CD8-positive, alpha-beta memory T cell (primary cell): ENCODE measurements around the gene ZNF575. TPM values are rescaled to one million over a fixed set of nuclear protein-coding genes. Genes with fewer than 3 reads are reported as not detected.

Experiments used
- CTCF ChIA-PET: fragments of 350-600 bp; sonication (Branson Sonifier 250); formaldehyde crosslinking; loops from one replicate; lab custom pipeline; 2021; ENCODE audit warnings: antibody characterized with exemption; lab: Charles Lee
- POLR2A ChIA-PET: fragments of 350-600 bp; sonication (Branson Sonifier 250); formaldehyde crosslinking; loops from one replicate; lab custom pipeline; 2021; ENCODE audit warnings: antibody characterized with exemption; lab: Charles Lee
- DNase-seq, 5 donors: peaks; one replicate each; pipeline versions ENCODE4 v3.0.0 to v3.0.0-alpha.2; 2020 to 2022; ENCODE audit warnings: mixed read lengths in 1 of 5
- H3K27ac ChIP-seq: one replicate; pipeline ENCODE4 v1.7.0; 2013; ENCODE audit warnings: low read depth, mild to moderate bottlenecking, low read length, moderate library complexity
- H3K27me3 ChIP-seq: 2 replicates; pipeline ENCODE4 v1.7.0; 2013; ENCODE audit warnings: low read length, mild to moderate bottlenecking; ENCODE audit not compliant: insufficient read depth, poor library complexity, severe bottlenecking
- H3K36me3 ChIP-seq: 2 replicates; pipeline ENCODE4 v1.7.0; 2013; ENCODE audit warnings: mild to moderate bottlenecking, low read length, moderate library complexity; ENCODE audit not compliant: insufficient read depth
- H3K4me1 ChIP-seq: 2 replicates; pipeline ENCODE4 v1.7.0; 2013; ENCODE audit warnings: mild to moderate bottlenecking, low read length, moderate library complexity; ENCODE audit not compliant: insufficient read depth
- H3K4me3 ChIP-seq: 2 replicates; pipeline ENCODE4 v1.7.0; 2013; ENCODE audit warnings: mild to moderate bottlenecking, low read length
- H3K9me3 ChIP-seq: 2 replicates; pipeline ENCODE4 v1.7.0; 2013; ENCODE audit warnings: mild to moderate bottlenecking, low read length
- H3K27ac Mint-ChIP-seq, 8 donors: one replicate each; pipeline ENCODE4 v1.8.0; 2020 to 2021; ENCODE audit warnings: mixed read lengths in 8 of 8, mild to moderate bottlenecking in 6 of 8, inconsistent platforms in 3 of 8, moderate library complexity in 3 of 8
- H3K27me3 Mint-ChIP-seq, 2 donors: one replicate each; pipeline ENCODE4 v1.8.0; 2020 to 2021; ENCODE audit warnings: mixed read lengths in 2 of 2, mild to moderate bottlenecking in 1 of 2, moderate library complexity in 1 of 2
- H3K36me3 Mint-ChIP-seq, 3 donors: one replicate each; pipeline ENCODE4 v1.8.0; 2020 to 2021; ENCODE audit warnings: mixed read lengths in 3 of 3, inconsistent platforms in 1 of 3, mild to moderate bottlenecking in 1 of 3
- H3K4me1 Mint-ChIP-seq, 3 donors: one replicate each; pipeline ENCODE4 v1.8.0; 2020 to 2021; ENCODE audit warnings: mixed read lengths in 3 of 3, inconsistent platforms in 1 of 3, mild to moderate bottlenecking in 1 of 3
- H3K4me3 Mint-ChIP-seq, 7 donors: one replicate each; pipeline ENCODE4 v1.8.0; 2020 to 2021; ENCODE audit warnings: mixed read lengths in 7 of 7, mild to moderate bottlenecking in 6 of 7, moderate library complexity in 4 of 7, inconsistent platforms in 2 of 7
- H3K9me3 Mint-ChIP-seq, 5 donors: one replicate each; pipeline ENCODE4 v1.8.0; 2020 to 2022; ENCODE audit warnings: mixed read lengths in 5 of 5, mild to moderate bottlenecking in 3 of 5, moderate library complexity in 2 of 5, inconsistent platforms in 1 of 5
- polyA plus RNA-seq: library from polyadenylated mRNA; unstranded; fragments of 300-500 nt; fragmentation: Illumina TruSeq; gene quantifications from one replicate; pipeline ENCODE4 v1.2.3, GENCODE V29; 2021
- total RNA-seq, 2 experiments: library from RNA; stranded (reverse); gene quantifications; one replicate each; pipeline ENCODE4 v1.2.3, GENCODE V29; 2021

The ZNF575 gene
- total and polyA plus RNA-seq, 3 experiments from 2014 or later = 2.1 to 2.6 (median 2.3) TPM

DNA sequence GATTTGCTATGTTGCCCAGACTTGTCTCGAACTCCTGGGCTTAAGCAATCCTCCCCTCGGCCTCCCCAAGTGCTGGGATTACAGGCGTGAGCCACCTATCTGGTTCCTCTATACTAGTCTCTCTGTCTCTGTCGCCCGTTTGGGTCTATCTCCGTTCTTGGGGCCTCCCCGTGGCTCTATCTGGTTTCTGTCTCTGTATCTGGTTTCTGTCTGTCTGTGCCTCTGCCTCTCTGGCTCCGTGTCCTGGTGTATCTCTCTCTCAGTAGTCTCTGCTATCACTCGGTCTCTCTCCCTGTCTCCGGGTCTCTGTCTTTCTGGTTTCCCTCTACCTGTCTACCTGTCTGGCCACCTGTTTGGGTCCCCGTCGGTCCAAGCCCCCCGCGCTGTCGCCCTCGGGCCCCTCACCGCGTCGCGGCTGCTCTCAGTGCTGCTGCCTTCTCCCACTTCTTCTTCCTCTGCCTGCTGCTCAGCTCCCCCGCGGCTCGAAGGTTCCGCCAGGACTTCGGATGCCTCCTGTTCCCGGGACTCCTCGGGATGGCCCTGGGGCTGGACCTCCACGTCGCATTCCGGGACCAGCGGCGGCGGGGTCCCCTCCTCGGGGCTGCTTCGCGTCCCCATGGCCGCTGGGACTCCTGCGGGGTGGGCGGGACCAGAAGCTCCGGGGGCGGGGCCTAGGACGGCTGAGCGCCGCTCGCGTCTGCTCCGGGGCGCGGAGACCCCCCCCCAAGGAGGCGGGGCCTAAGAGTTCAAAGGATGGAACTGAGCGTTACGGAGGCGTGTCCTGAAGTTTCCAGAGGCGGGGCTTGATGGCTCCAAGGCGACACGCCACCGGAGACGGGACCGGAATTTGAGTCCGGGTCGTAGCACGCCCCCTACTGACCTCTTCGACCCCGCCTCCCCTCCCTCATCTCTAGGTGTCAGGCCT, 29.2 kb upstream of the ZNF575 start:
- POLR2A ChIA-PET = interaction anchor here (0.7 to 2.4 kb wide), 7 partner anchors 14 to 165 kb away, joined by 3 to 35 read pairs (median 3); partner anchors contain the start of gene ZNF575
- Mint-ChIP-seq H3K36me3 (peaks cover 0 to 40% (median 11%) of the 10 kb centered on the region in 3 donors), H3K27ac (peak overlapping the region; percentile 88 to 100 (median 96)), H3K27me3 (no peaks in the 10 kb centered on the region), H3K9me3 (no peaks in the 10 kb centered on the region), H3K4me1 (peaks cover 23 to 47% (median 32%) of the 10 kb centered on the region in 3 donors), H3K4me3 (peak overlapping the region; percentile 89 to 95 (median 93))
- H3K27ac ChIP-seq = peak overlapping the region; percentile 87
- H3K36me3 ChIP-seq = peaks cover 9% of the 10 kb centered on the region
- DNase-seq = peak; percentile 96 to 100 (median 99)
- H3K9me3 ChIP-seq = no peaks in the 10 kb centered on the region
- H3K4me3 ChIP-seq = peak overlapping the region; percentile 96
- H3K4me1 ChIP-seq = peaks cover 17% of the 10 kb centered on the region
- H3K27me3 ChIP-seq = no peaks in the 10 kb centered on the region
- CTCF ChIA-PET = interaction anchor here (0.9 to 2.7 kb wide), 9 partner anchors 16 to 91 kb away, joined by 3 to 14 read pairs (median 3); partner anchors contain the start of gene ZNF575

DNA sequence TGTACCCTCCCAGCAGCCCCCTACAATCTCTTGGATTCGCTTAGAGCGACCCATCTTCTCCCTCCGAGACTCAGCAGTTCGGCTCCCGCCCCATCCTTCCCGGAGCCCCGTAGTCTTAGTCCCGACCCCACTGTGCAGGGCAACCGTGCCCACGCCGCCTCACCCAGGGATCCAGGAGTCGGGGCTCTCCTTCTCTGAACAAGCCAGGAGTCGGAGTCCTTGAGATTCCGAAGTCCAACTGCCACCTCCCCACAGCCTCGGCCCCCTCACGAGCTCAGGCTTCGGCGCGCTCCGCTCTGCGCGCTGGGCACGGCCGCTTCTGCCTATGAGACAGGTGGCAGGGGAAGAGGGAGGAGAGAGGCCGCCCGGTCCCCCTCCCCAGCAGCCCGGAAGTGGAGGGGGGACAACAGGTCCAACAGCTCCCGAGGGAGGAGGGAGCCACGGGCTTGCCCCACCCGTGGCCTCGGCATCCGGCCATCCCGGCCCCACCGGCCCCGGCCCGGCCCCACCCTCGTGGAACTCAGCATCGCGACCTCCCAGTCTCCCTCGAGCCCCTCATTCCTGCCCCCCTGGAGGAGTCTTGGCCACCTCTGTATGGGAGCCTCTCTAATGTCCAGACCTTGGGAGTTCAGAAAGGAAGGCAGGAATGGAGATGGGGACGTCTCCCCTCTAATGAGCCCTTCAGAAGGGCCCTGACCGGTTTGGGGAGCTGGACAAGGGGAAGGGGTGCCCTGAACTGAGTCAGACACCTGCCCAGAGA, 28.4 kb upstream of the ZNF575 start, which contains the start of gene PHLDB3:
TSS of gene PHLDB3 (minus strand) at position 321 of the 760 bp plus-strand sequence. CDS start 628 bp downstream, outside the sequence.
- Histone ChIP-seq H3K36me3 (peaks cover 9% of the 10 kb centered on the region), H3K9me3 (no peaks in the 10 kb centered on the region), H3K27me3 (no peaks in the 10 kb centered on the region), H3K27ac (peak within 1 kb of the TSS; percentile 87), H3K4me3 (peak within 1 kb of the TSS; percentile 96), H3K4me1 (peaks cover 17% of the 10 kb centered on the region)
- Mint-ChIP-seq H3K9me3 (no peaks in the 10 kb centered on the region), H3K4me3 (peak within 1 kb of the TSS; percentile 89 to 95 (median 93)), H3K27me3 (no peaks in the 10 kb centered on the region), H3K27ac (peak within 1 kb of the TSS; percentile 88 to 100 (median 96)), H3K36me3 (peaks cover 0 to 35% (median 10%) of the 10 kb centered on the region in 3 donors), H3K4me1 (peaks cover 23 to 40% (median 32%) of the 10 kb centered on the region in 3 donors)
- CTCF ChIA-PET = interaction anchor here (0.7 to 2.7 kb wide), 10 partner anchors 15 to 90 kb away, joined by 3 to 14 read pairs (median 4); partner anchors contain the start of gene ZNF575
- POLR2A ChIA-PET = interaction anchor here (0.5 to 2.4 kb wide), 7 partner anchors 13 to 164 kb away, joined by 3 to 35 read pairs (median 4); partner anchors contain the start of gene ZNF575
- DNase-seq = peak in 2 of 5 donors; percentile 30 to 71

DNA sequence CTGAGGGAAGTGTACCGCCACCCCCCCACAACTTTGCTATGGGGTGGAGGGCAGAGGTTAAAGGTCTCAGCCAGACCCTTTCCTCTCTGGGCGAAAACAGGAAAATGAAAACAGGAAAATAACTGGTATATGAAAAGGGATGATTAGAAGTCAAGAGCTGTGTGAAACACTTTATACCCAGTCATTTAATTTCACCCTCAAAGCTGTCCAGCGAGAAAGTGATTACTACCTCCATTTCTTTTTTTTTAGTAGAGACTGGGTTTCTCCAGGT, 27.9 kb upstream of the ZNF575 start:
- H3K27ac ChIP-seq = no peak overlapping the region
- CTCF ChIA-PET = interaction anchor here (0.6 to 2.7 kb wide), 7 partner anchors 15 to 89 kb away, joined by 3 to 14 read pairs (median 5); no protein-coding TSS in a partner anchor

DNA sequence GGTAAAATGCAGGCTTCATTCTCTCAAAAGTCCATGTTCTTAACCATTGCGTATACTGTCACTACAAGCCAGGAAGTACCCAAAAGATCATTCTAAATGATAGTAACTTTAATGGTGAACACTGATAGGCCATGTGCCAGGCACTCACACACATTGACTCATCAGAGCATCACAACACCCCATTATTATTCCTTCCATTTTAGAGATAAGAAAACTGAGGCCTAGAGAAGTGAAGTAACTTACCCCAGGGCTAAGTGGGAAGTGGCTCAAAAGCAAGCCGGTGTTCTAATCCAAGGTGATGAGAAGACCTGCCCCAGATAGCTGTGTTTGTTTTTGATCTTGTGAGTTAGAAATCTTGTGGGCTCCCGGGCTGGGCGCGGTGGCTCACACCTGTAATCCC, 27.0 kb upstream of the ZNF575 start:
- peaks cover 22 to 38% (median 25%) of the 10 kb centered on the region in 3 donors for H3K4me1 Mint-ChIP-seq
- ChIA-PET POLR2A (interaction anchor here (2.4 kb wide), 1 partner anchor 43 kb away, joined by 35 read pairs; no protein-coding TSS in a partner anchor), CTCF (interaction anchor here (0.6 to 2.7 kb wide), 3 partner anchors 14 to 88 kb away, joined by 4 to 8 read pairs (median 5); no protein-coding TSS in a partner anchor)
- H3K27me3 Mint-ChIP-seq = no peaks in the 10 kb centered on the region
- H3K27ac ChIP-seq = no peak overlapping the region
- H3K27ac Mint-ChIP-seq = peak overlapping the region; percentile 72 to 94 (median 84)
- no peaks in the 10 kb centered on the region for H3K9me3 ChIP-seq
- no peak overlapping the region for H3K4me3 ChIP-seq
- peaks cover 0 to 43% (median 8%) of the 10 kb centered on the region in 3 donors for H3K36me3 Mint-ChIP-seq
- H3K27me3 ChIP-seq = no peaks in the 10 kb centered on the region
- no peaks in the 10 kb centered on the region for H3K9me3 Mint-ChIP-seq
- DNase-seq = no peak
- peaks cover 18% of the 10 kb centered on the region for H3K36me3 ChIP-seq
- peak overlapping the region; percentile 8 to 65 (median 43) for H3K4me3 Mint-ChIP-seq
- peaks cover 17% of the 10 kb centered on the region for H3K4me1 ChIP-seq

More for the DNA sequence above, 27.9 kb upstream of the ZNF575 start:
- Mint-ChIP-seq H3K27me3 (no peaks in the 10 kb centered on the region), H3K9me3 (no peaks in the 10 kb centered on the region), H3K4me1 (peaks cover 23 to 40% (median 31%) of the 10 kb centered on the region in 3 donors), H3K4me3 (peak overlapping the region; percentile 51 to 89 (median 61)), H3K36me3 (peaks cover 0 to 40% (median 10%) of the 10 kb centered on the region in 3 donors), H3K27ac (peak overlapping the region; percentile 77 to 91 (median 86))
- DNase-seq = no peak
- H3K27me3 ChIP-seq = no peaks in the 10 kb centered on the region
- peak overlapping the region; percentile 96 for H3K4me3 ChIP-seq
- peaks cover 17% of the 10 kb centered on the region for H3K4me1 ChIP-seq
- peaks cover 14% of the 10 kb centered on the region for H3K36me3 ChIP-seq
- H3K9me3 ChIP-seq = no peaks in the 10 kb centered on the region
- POLR2A ChIA-PET = interaction anchor here (0.5 to 2.4 kb wide), 3 partner anchors 13 to 42 kb away, joined by 4 to 35 read pairs (median 5); no protein-coding TSS in a partner anchor

DNA sequence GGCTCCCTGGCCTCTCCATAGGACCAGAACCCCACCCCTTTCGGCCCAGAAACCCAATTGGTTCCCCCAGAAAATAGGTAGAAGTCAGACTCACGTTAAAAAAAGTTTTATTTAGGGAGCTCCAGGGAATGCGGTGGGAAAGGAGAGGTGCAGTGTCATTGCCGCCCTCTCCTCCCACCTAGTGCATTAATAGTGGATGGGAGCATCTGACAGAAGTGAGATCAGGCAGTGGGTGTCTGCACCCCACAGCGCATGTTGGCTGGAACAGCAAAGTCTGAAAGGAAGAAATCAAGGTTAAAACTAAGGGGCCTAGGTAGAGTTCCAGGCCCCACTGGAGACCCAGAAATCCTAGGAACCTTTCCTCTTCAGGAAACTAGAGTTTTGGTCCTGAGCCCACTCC, 26.4 kb upstream of the ZNF575 start:
- POLR2A ChIA-PET = no interaction called here
- Mint-ChIP-seq H3K4me3 (peak overlapping the region in 1 of 7 donors; percentile 65), H3K27ac (peak overlapping the region in 6 of 8 donors; percentile 72 to 94 (median 84))

DNA sequence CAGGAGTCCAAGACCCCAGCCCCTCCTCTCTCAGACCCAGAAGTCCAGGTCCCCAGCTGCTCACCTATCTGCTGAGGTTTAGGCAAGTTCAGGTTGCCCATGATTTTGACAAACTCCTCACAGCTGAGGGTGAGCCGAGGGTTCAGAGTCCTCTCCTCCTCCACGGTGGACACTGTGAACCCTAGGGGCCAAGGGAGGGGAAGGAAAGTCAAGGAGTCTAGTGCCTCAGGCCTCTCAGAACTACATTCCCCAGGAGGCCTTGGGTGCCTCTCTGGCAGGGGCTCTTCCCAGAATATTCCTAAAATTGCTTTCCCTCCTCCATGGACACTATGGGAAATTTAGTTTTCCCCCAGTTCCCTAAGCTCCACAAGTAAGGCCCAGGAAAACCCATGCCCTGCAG, 25.1 kb upstream of the ZNF575 start:
- Histone ChIP-seq H3K4me1 (peaks cover 13% of the 10 kb centered on the region), H3K27me3 (no peaks in the 10 kb centered on the region), H3K9me3 (no peaks in the 10 kb centered on the region), H3K36me3 (peaks cover 22% of the 10 kb centered on the region), H3K27ac (no peak overlapping the region), H3K4me3 (no peak overlapping the region)
- POLR2A ChIA-PET = interaction anchor here (0.6 kb wide), 1 partner anchor 54 kb away, joined by 3 read pairs; no protein-coding TSS in a partner anchor
- Mint-ChIP-seq H3K4me3 (no peak overlapping the region), H3K4me1 (peaks cover 15 to 25% (median 20%) of the 10 kb centered on the region in 3 donors), H3K9me3 (no peaks in the 10 kb centered on the region), H3K27ac (peak overlapping the region in 4 of 8 donors; percentile 38 to 95 (median 78)), H3K36me3 (peaks cover 0 to 47% (median 8%) of the 10 kb centered on the region in 3 donors), H3K27me3 (no peaks in the 10 kb centered on the region)
- CTCF ChIA-PET = interaction anchor here (0.9 kb wide), 1 partner anchor 87 kb away, joined by 3 read pairs; no protein-coding TSS in a partner anchor
- no peak for DNase-seq

More for the DNA sequence above, 26.4 kb upstream of the ZNF575 start:
- Histone ChIP-seq H3K36me3 (peaks cover 22% of the 10 kb centered on the region), H3K4me3 (no peak overlapping the region), H3K4me1 (peaks cover 17% of the 10 kb centered on the region), H3K27ac (no peak overlapping the region), H3K9me3 (no peaks in the 10 kb centered on the region), H3K27me3 (no peaks in the 10 kb centered on the region)
- DNase-seq = no peak
- H3K9me3 Mint-ChIP-seq = no peaks in the 10 kb centered on the region
- H3K27me3 Mint-ChIP-seq = no peaks in the 10 kb centered on the region
- CTCF ChIA-PET = no interaction called here
- peaks cover 21 to 34% (median 23%) of the 10 kb centered on the region in 3 donors for H3K4me1 Mint-ChIP-seq
- H3K36me3 Mint-ChIP-seq = peaks cover 0 to 47% (median 8%) of the 10 kb centered on the region in 3 donors

DNA sequence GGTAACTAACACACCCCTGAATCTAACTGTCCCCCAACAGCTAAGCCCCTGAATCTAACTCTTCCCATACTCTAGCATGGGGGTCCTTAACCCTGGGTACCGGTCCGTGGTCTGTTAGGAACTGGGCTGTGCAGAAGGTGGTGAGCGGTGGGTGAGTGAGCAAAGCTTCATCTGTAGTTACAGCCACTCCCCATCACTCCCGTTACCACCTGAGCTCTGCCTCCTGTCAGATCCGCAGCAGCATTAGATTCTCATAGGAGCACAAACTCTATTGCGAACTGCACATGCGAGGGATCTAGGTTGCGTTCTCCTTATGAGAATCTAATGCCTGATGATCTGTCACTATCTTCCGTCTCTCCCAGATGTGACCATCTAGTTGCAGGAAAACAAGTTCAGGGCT, 22.3 kb upstream of the ZNF575 start:
- Histone ChIP-seq H3K9me3 (no peaks in the 10 kb centered on the region), H3K27ac (no peak overlapping the region), H3K4me3 (no peak overlapping the region), H3K4me1 (no peaks in the 10 kb centered on the region), H3K36me3 (peaks cover 22% of the 10 kb centered on the region), H3K27me3 (no peaks in the 10 kb centered on the region)
- ChIA-PET POLR2A (interaction anchor here (0.6 kb wide), 2 partner anchors 91 to 756 kb away, joined by 3 to 5 read pairs; no protein-coding TSS in a partner anchor), CTCF (interaction anchor here (0.7 to 0.9 kb wide), 2 partner anchors 9 to 10 kb away, joined by 3 to 5 read pairs; no protein-coding TSS in a partner anchor)
- Mint-ChIP-seq H3K36me3 (peaks cover 0 to 40% (median 8%) of the 10 kb centered on the region in 3 donors), H3K4me3 (no peak overlapping the region), H3K4me1 (peaks cover 0 to 6% (median 0%) of the 10 kb centered on the region in 3 donors), H3K27me3 (no peaks in the 10 kb centered on the region), H3K27ac (no peak overlapping the region), H3K9me3 (no peaks in the 10 kb centered on the region)
- no peak for DNase-seq
